ENCODE measurements around the gene RAB29.

Gene RAB29

DNA sequence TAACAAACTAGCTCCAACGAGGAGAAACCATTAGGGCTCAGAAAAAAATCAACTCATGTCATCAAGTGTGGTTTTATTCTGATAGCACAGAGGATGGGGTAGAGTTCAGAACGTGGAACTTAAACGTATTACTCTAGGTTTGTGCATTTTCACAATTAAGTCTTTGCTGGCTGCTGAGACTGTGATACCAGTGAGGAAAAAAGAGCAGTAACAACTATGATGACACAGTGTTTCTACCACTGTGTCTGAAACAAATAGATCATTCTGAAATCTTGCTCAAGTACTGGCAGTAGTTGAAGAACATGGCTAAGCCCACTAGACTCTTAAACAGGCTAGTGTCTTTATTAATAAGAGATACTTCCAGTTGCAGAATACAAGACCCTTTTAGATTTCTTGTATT, 56.3 kb downstream of the RAB29 start:
- no peak for FAIRE-seq
